ENCODE measurements around the gene ACIN1. TPM values are rescaled to one million over a fixed set of nuclear protein-coding genes. Genes with fewer than 3 reads are reported as not detected.

Gene ACIN1
- total RNA-seq, 1 experiment from 2014 or later, result 179 TPM

GRCh38 chr14:23130871-23131270 is 35.9 kb upstream of the ACIN1 start:
- no peak for ATAC-seq
- Histone ChIP-seq H3K9me2 (ENCODE audit: insufficient read depth) (no peaks in the 10 kb centered on the region), H3K4me2 (ENCODE audit: low read length) (no peak overlapping the region), H3K27me3 (ENCODE audit: insufficient read depth, low read length) (no peaks in the 10 kb centered on the region), H4K20me1 (ENCODE audit: insufficient read depth) (no peaks in the 10 kb centered on the region), H3K4me3 (replicated peaks in 1 of 2; ENCODE audit: low read depth in 1 of 2, low read length in 2 of 2) (no peak overlapping the region), H3K4me1 (ENCODE audit: control insufficient read depth in 1 of 2, insufficient read depth in 2 of 2, low read length in 2 of 2) (no peaks in the 10 kb centered on the region), H3K9me3 (ENCODE audit: control insufficient read depth in 1 of 2, insufficient read depth in 1 of 2, low read depth in 1 of 2, low read length in 2 of 2) (no peaks in the 10 kb centered on the region), H3K27ac (ENCODE audit: low read depth, low read length) (no peak overlapping the region), H2AFZ (ENCODE audit: low read depth, low read length, poor library complexity, severe bottlenecking) (no peak overlapping the region), H3K79me2 (ENCODE audit: insufficient read depth, low read length) (no peaks in the 10 kb centered on the region), H3K36me3 (ENCODE audit: control insufficient read depth in 1 of 2, insufficient read depth in 2 of 2, low read length in 2 of 2) (no peaks in the 10 kb centered on the region), H3K9ac (ENCODE audit: low read length) (no peak overlapping the region)
- ChIA-PET CTCF (interaction anchor here (4.1 kb wide), 1 partner anchor 10 kb away, joined by 20 read pairs; no protein-coding TSS in a partner anchor), RAD21 (ENCODE audit: low non-redundant PET in 1 of 2, low total read pairs in 2 of 2, uncharacterized antibody in 2 of 2, unreplicated experiment in 2 of 2) (no interaction called here), POLR2A (no interaction called here)
- intact Hi-C loops (cut with micrococcal nuclease), result no loop called here
- TF ChIP-seq TCF7L2 (IDR thresholded peaks at IDR 0.05; ENCODE audit: borderline replicate concordance, extremely low read depth, insufficient read depth, insufficient read length), result no peak
- no peak for TF ChIP-seq SP1 (IDR thresholded peaks at IDR 0.05; ENCODE audit: low read depth)
- no peak for TF ChIP-seq POLR2A (IDR thresholded peaks at IDR 0.05; ENCODE audit: borderline replicate concordance, extremely low read depth, insufficient read depth, insufficient read length)
- no peak for TF ChIP-seq ELF1 (IDR thresholded peaks at IDR 0.05; ENCODE audit: borderline replicate concordance, low read depth)
- no peak for TF ChIP-seq CBX3 (IDR thresholded peaks at IDR 0.05; ENCODE audit: low read depth)
- TF ChIP-seq MAX (IDR thresholded peaks at IDR 0.05), result no peak
- TF ChIP-seq ZNF274 (IDR thresholded peaks at IDR 0.05; ENCODE audit: low read depth, low read length), result no peak
- TF ChIP-seq EGR1 (IDR thresholded peaks at IDR 0.05; ENCODE audit: low read depth), result no peak
- no peak for TF ChIP-seq EZH2phosphoT487 (IDR thresholded peaks at IDR 0.05; ENCODE audit: borderline replicate concordance)
- no peak for TF ChIP-seq REST (IDR thresholded peaks at IDR 0.05; ENCODE audit: low read depth)
- no TSS peak for BruUV-seq (replicated peaks)
- DNase-seq (ENCODE audit: low read depth, low spot score), result no peak

Data from HCT116 (cell line).